Right lobe of liver (tissue), 6 donors: ENCODE results near the gene DSTYK. TPM values are rescaled to one million over a fixed set of nuclear protein-coding genes. Genes with fewer than 3 reads are reported as not detected.

ENCODE experiments used
- ATAC-seq, 4 donors: fragments of 200-7000 bp; cut with Tn5 transposase; one replicate each; pipeline ENCODE4 v1.9.1; 2020; ENCODE audit warnings: mild to moderate bottlenecking in 4 of 4, moderate library complexity in 4 of 4
- DNase-seq, 3 donors: peaks; one replicate each; pipeline ENCODE4 v3.0.0-alpha.2; 2020
- H3K27ac ChIP-seq, 3 donors: fragments of 200-600 bp; one replicate each; pipeline ENCODE4 v1.8.0; 2022
- H3K27me3 ChIP-seq, 2 donors: fragments of 200-600 bp; one replicate each; pipeline ENCODE4 v1.8.0; 2022
- H3K36me3 ChIP-seq, 4 donors: fragments of 200-600 bp; sonication (generic) in 1 of 4; one replicate each; pipeline versions ENCODE4 v1.5.1 to v1.8.0; 2017 to 2022; ENCODE audit warnings: control low read depth in 1 of 4
- H3K4me1 ChIP-seq, 4 donors: fragments of 200-600 bp; sonication (generic) in 1 of 4; one replicate each; pipeline versions ENCODE4 v1.5.1 to v1.8.0; 2017 to 2022; ENCODE audit warnings: control low read depth in 1 of 4
- H3K4me3 ChIP-seq, 3 donors: fragments of 200-600 bp; one replicate each; pipeline ENCODE4 v1.8.0; 2022
- H3K9me3 ChIP-seq, 4 donors: fragments of 200-600 bp; sonication (generic) in 1 of 4; one replicate each; pipeline versions ENCODE4 v1.5.1 to v1.8.0; 2017 to 2022; ENCODE audit warnings: control low read depth in 1 of 4
- POLR2A ChIP-seq: fragments of 450-650 bp; IDR thresholded peaks from one replicate; pipeline ENCODE4 v1.6.1; 2017; ENCODE audit warnings: antibody characterized with exemption, mild to moderate bottlenecking
- WGBS: methylation state at CpG from one replicate; pipeline ENCODE4 v1.1.6; 2018; ENCODE audit warnings: low coverage, low lambda C conversion rate; ENCODE audit not compliant: insufficient coverage; ENCODE audit errors: missing lambda C conversion rate; 5-methylcytosine and 5-hydroxymethylcytosine counted together
- intact Hi-C, 2 donors: fragments of 100-400 bp; cut with DNase I; formaldehyde crosslinking; loops; one replicate each; pipeline versions ENCODE4 v1.11.2 to v1.14.1; 2022
- total RNA-seq, 6 experiments: library from RNA; depleted of rRNA in 2 of 6; stranded (reverse); fragments of >200 nt in 2 of 6; fragmentation: NEBNext Ultra II Directional in 3 of 6; extraction: Animal tissue kit (Norgen Biotek cat#: 25700) in 3 of 6; gene quantifications; one replicate each; pipeline versions ENCODE4 v1.1.0 to v1.2.4, GENCODE V29; 2016 to 2023
- TF ChIP-seq, protein P1 (sequence below), 4 donors: fragments of 200-600 bp in 3 of 4; fragments of 450-650 bp in 1 of 4; IDR thresholded peaks; one replicate each; pipeline versions ENCODE4 v1.5.1 to v1.8.0; 2016 to 2022; ENCODE audit warnings: antibody characterized with exemption in 4 of 4, mild to moderate bottlenecking in 2 of 4
- donor health status: DM: no; HTN: yes; CAD: no.
- donor health status: DM: no; HTN: no; CAD: no.
- donor health status: DM: no; HTN: no; CAD: no.
- donor health status: DM: no; HTN: yes; CAD: no.
- donor health status: DM: no; HTN: yes; CAD: no.

DSTYK gene
- total RNA-seq, 6 experiments from 2014 or later, result 2.5 to 2.9 (median 2.6) TPM

DNA sequence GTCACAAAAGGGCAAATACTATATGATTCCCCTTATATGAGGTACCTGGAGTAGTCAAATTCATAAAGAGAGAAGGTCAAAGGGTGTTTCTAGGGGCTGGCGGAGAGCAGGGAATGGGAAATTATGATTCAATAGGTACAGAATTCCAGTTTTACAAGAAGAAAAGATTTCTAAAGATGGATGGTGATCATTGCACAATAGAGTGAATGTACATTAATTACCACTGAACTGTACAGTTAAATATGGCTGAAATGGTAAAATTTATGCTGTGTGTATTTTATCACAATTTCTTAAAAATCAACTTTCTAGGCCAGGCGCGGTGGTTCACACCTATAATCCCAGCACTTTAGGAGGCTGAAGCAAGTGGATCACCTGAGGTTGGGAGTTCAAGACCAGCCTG is 109.1 kb downstream of the DSTYK start:
- no peak for TF ChIP-seq POLR2A
- TF ChIP-seq, protein P1, sequence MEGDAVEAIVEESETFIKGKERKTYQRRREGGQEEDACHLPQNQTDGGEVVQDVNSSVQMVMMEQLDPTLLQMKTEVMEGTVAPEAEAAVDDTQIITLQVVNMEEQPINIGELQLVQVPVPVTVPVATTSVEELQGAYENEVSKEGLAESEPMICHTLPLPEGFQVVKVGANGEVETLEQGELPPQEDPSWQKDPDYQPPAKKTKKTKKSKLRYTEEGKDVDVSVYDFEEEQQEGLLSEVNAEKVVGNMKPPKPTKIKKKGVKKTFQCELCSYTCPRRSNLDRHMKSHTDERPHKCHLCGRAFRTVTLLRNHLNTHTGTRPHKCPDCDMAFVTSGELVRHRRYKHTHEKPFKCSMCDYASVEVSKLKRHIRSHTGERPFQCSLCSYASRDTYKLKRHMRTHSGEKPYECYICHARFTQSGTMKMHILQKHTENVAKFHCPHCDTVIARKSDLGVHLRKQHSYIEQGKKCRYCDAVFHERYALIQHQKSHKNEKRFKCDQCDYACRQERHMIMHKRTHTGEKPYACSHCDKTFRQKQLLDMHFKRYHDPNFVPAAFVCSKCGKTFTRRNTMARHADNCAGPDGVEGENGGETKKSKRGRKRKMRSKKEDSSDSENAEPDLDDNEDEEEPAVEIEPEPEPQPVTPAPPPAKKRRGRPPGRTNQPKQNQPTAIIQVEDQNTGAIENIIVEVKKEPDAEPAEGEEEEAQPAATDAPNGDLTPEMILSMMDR (IDR thresholded peaks at IDR 0.05), result no peak
- Histone ChIP-seq H3K4me3 (no peak overlapping the region), H3K4me1 (no peaks in the 10 kb centered on the region), H3K27me3 (no peaks in the 10 kb centered on the region), H3K27ac (no peak overlapping the region), H3K9me3 (no peaks in the 10 kb centered on the region), H3K36me3 (peaks cover 8 to 90% (median 34%) of the 10 kb centered on the region in 4 donors)
- no peak for DNase-seq
- no peak for ATAC-seq
- intact Hi-C loops, result no loop called here
- 97% methylated on average over 3 of the region's 3 CpGs for WGBS

DNA sequence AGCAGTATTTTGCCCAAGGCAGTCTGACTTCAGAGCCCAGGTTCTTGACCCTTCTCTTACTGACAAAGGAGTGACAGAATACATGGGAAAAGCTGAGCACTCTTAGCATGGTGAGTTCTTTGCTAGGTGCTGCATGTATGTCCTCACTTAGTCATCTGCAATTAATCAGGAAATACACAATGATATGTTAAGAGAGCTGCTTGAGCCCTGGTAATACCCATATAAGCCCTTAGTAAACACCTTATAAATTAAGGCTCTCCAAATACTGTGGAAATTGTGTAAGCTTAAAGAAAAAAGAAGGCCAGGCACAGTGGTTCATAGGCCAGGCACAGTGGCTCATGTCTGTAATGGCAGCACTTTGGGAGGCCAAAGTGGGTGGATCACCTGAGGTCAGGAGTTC is 113.3 kb downstream of the DSTYK start:
- peaks cover 8 to 95% (median 48%) of the 10 kb centered on the region in 4 donors for H3K36me3 ChIP-seq
- ATAC-seq, result no peak

DNA sequence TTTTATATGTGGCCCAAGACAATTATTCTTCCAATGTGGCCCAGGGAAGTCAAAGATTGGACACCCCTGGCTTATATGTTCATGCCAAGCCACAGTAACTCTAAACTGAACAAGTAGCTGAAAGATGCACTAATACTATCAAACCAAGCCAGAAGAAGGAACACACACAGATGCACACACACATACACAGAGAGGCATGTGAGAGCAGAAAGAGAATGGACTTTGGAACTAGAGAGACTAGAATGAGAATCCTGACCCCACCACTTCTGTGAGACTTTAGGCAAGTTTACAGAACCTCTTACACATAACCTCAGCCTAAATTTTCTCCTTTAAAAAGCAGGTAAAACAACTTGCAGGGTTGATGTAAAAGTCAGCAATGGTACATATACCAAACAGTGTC is 116.1 kb downstream of the DSTYK start:
- DNase-seq, result no peak
- peaks cover 8 to 88% (median 43%) of the 10 kb centered on the region in 4 donors for H3K36me3 ChIP-seq
- no peaks in the 10 kb centered on the region for H3K27me3 ChIP-seq
- ATAC-seq, result no peak
- H3K4me1 ChIP-seq, result no peaks in the 10 kb centered on the region
- TF ChIP-seq, protein P1 (IDR thresholded peaks at IDR 0.05), result no peak
- no peak for TF ChIP-seq POLR2A
- intact Hi-C loops, result no loop called here
- H3K4me3 ChIP-seq, result no peak overlapping the region
- no peaks in the 10 kb centered on the region for H3K9me3 ChIP-seq
- H3K27ac ChIP-seq, result no peak overlapping the region

More for the DNA sequence above, 113.3 kb downstream of the DSTYK start:
- no peaks in the 10 kb centered on the region for H3K4me1 ChIP-seq
- TF ChIP-seq, protein P1 (IDR thresholded peaks at IDR 0.05), result no peak
- TF ChIP-seq POLR2A, result no peak
- no peak for DNase-seq
- H3K9me3 ChIP-seq, result no peaks in the 10 kb centered on the region
- no peak overlapping the region for H3K27ac ChIP-seq
- no peaks in the 10 kb centered on the region for H3K27me3 ChIP-seq
- no peak overlapping the region for H3K4me3 ChIP-seq
- intact Hi-C loops, result no loop called here

Other genes with a start within 250 kb of the DSTYK start
- under 1 TPM in 1 of 6 experiments, not detected in 5; 0.49 TPM for gene CNTN2, start 168.5 kb downstream of the DSTYK start, total RNA-seq
- gene TMEM81, start 127.2 kb downstream of the DSTYK start, total RNA-seq, result 1 to 10 TPM in 5 of 6 experiments, under 1 TPM in 1; 0.49 to 2.7 (median 1.8) TPM
- gene RBBP5, start 89.7 kb downstream of the DSTYK start, total RNA-seq, result 10 to 100 TPM in 3 of 6 experiments, 1 to 10 TPM in 3; 8.7 to 12.3 (median 10.0) TPM
- gene TMCC2, start 16.2 kb upstream of the DSTYK start, total RNA-seq, result 1 to 10 TPM in 1 of 6 experiments, under 1 TPM in 5; 0.14 to 5.9 (median 0.30) TPM
- gene NUAK2, start 110.0 kb upstream of the DSTYK start, total RNA-seq, result 1 to 10 TPM in 5 of 6 experiments, under 1 TPM in 1; 0.88 to 5.1 (median 2.1) TPM
- gene KLHDC8A, start 145.2 kb upstream of the DSTYK start, total RNA-seq, result under 1 TPM in 2 of 6 experiments, not detected in 4; 0.22 to 0.44 TPM
- gene LEMD1, start 210.4 kb upstream of the DSTYK start, total RNA-seq, result not detected
- gene BLACAT1, start 244.3 kb upstream of the DSTYK start, total RNA-seq, result under 1 TPM in 1 of 6 experiments, not detected in 5; 0.06 TPM